Measurements from ENCODE around the gene OCIAD1. TPM values are rescaled to one million over a fixed set of nuclear protein-coding genes. Genes with fewer than 3 reads are reported as not detected.

Gene OCIAD1
- total and polyA plus RNA-seq, 2 of the 13 experiments (the other 11 are each of a cell fraction or from before 2014, with no cell fraction given): 67.3 to 74.9 TPM

DNA sequence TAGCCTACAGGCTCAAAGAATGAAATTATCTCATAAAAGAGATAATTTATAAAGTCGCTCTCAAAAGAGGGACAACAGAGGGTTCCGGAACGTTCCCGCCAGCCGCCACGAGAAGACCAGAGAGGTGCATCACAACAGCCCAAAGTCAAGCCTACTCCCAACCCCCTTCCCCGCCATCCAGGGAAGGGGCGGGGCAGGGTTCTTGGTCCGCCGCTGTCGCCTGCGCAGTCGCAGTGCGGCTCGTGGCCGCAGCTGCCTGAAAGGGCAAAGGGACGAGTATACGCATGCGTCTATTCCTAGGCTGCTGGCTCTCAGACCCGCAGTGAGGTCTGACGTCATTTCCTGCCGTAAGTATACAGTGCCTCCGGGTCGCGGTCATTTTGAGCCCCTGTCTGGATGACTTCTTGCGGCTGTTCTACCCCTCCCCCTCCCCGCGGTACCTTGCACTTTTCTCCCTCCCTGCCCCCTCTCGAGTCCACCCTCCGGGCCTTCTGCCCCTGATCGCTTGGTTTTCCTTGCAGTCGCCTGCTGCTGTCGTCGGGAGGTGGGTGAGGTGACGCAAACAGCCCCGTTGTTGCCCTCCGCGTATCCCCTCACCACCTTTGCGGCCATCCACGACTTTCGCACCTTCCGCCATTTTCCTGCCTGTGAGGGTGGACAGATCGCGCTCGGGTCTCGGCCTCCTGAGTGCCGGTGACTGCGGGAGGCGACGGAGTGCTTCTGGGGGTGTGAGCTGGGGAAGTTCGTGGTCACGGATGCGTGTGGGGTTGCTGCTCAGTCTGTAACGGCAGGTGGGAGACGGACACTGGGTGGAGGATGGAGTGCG is at the start of gene OCIAD1 (continued):
- TF ChIP-seq, protein P1, sequence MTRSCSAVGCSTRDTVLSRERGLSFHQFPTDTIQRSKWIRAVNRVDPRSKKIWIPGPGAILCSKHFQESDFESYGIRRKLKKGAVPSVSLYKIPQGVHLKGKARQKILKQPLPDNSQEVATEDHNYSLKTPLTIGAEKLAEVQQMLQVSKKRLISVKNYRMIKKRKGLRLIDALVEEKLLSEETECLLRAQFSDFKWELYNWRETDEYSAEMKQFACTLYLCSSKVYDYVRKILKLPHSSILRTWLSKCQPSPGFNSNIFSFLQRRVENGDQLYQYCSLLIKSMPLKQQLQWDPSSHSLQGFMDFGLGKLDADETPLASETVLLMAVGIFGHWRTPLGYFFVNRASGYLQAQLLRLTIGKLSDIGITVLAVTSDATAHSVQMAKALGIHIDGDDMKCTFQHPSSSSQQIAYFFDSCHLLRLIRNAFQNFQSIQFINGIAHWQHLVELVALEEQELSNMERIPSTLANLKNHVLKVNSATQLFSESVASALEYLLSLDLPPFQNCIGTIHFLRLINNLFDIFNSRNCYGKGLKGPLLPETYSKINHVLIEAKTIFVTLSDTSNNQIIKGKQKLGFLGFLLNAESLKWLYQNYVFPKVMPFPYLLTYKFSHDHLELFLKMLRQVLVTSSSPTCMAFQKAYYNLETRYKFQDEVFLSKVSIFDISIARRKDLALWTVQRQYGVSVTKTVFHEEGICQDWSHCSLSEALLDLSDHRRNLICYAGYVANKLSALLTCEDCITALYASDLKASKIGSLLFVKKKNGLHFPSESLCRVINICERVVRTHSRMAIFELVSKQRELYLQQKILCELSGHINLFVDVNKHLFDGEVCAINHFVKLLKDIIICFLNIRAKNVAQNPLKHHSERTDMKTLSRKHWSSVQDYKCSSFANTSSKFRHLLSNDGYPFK (CRISPR knock-in tag; IDR thresholded peaks at IDR 0.05; ENCODE audit: borderline replicate concordance): peak; percentile 81; the same call in 1 of the 2 replicates
- TF ChIP-seq KMT2A (CRISPR knock-in tag; IDR thresholded peaks at IDR 0.05): 0 out of 2 replicates have a peak, but pooled peaks have one; percentile 44
- TF ChIP-seq ZSCAN20 (CRISPR knock-in tag; IDR thresholded peaks at IDR 0.05; ENCODE audit: borderline replicate concordance): no peak
- TF ChIP-seq MEIS2 (CRISPR knock-in tag; IDR thresholded peaks at IDR 0.05): no peak
- no peak for TF ChIP-seq ZNF136 (CRISPR knock-in tag; IDR thresholded peaks at IDR 0.05; ENCODE audit: low read depth)
- peak; percentile 39; the same call in 1 of the 2 replicates for TF ChIP-seq RXRA (CRISPR knock-in tag; IDR thresholded peaks at IDR 0.05)
- TF ChIP-seq SMAD9 (CRISPR knock-in tag; IDR thresholded peaks at IDR 0.05): no peak
- TF ChIP-seq, protein P2, sequence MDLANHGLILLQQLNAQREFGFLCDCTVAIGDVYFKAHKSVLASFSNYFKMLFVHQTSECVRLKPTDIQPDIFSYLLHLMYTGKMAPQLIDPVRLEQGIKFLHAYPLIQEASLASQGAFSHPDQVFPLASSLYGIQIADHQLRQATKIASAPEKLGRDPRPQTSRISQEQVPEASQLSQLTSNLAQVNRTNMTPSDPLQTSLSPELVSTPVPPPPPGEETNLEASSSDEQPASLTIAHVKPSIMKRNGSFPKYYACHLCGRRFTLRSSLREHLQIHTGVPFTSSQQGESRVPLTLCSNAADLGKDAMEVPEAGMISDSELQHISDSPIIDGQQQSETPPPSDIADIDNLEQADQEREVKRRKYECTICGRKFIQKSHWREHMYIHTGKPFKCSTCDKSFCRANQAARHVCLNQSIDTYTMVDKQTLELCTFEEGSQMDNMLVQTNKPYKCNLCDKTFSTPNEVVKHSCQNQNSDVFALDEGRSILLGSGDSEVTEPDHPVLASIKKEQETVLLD (CRISPR knock-in tag; IDR thresholded peaks at IDR 0.05; ENCODE audit: low read depth): no peak
- TF ChIP-seq KDM3A (CRISPR knock-in tag; IDR thresholded peaks at IDR 0.05; ENCODE audit: low read depth): no peak
- TF ChIP-seq ZNF781 (CRISPR knock-in tag; IDR thresholded peaks at IDR 0.05; ENCODE audit: borderline replicate concordance, not compliant biosample characterization): no peak
- no peak for TF ChIP-seq ZNF124 (CRISPR knock-in tag; IDR thresholded peaks at IDR 0.05)
- no peak for TF ChIP-seq KIAA2018 (CRISPR knock-in tag; IDR thresholded peaks at IDR 0.05; ENCODE audit: borderline replicate concordance)
- no peak for TF ChIP-seq ZMAT3 (CRISPR knock-in tag; conservative IDR thresholded peaks at IDR 0.05)
- TF ChIP-seq SMC3 (IDR thresholded peaks at IDR 0.05; ENCODE audit: low read length): no peak
- peak; percentile 81 for TF ChIP-seq HNRNPLL (IDR thresholded peaks at IDR 0.05; ENCODE audit: low read depth, low read length, poor library complexity, severe bottlenecking)
- TF ChIP-seq AGO2 (optimal IDR thresholded peaks at IDR 0.05; ENCODE audit: low read depth, low read length): peak; percentile 68
